ENCODE results near the gene TRIM73.
"Not testable (repeated sequence)": the region's sequence is repeated elsewhere in the genome, so short reads cannot be mapped to it uniquely, and the experiment has no call there.

GRCh38 chr7:75414204-75414603 lies 18.8 kb downstream of the TRIM73 start:
- TF ChIP-seq, protein P1, sequence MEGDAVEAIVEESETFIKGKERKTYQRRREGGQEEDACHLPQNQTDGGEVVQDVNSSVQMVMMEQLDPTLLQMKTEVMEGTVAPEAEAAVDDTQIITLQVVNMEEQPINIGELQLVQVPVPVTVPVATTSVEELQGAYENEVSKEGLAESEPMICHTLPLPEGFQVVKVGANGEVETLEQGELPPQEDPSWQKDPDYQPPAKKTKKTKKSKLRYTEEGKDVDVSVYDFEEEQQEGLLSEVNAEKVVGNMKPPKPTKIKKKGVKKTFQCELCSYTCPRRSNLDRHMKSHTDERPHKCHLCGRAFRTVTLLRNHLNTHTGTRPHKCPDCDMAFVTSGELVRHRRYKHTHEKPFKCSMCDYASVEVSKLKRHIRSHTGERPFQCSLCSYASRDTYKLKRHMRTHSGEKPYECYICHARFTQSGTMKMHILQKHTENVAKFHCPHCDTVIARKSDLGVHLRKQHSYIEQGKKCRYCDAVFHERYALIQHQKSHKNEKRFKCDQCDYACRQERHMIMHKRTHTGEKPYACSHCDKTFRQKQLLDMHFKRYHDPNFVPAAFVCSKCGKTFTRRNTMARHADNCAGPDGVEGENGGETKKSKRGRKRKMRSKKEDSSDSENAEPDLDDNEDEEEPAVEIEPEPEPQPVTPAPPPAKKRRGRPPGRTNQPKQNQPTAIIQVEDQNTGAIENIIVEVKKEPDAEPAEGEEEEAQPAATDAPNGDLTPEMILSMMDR (IDR thresholded peaks at IDR 0.05; ENCODE audit: insufficient read depth, low read length, poor library complexity, severe bottlenecking) = not testable (repeated sequence)
- not testable (repeated sequence) for TF ChIP-seq EZH2phosphoT487 (conservative IDR thresholded peaks at IDR 0.05; ENCODE audit: low read length)

Measured in SU-DHL-6 (cell line).